Measurements from ENCODE around the gene PSMD3.

The PSMD3 gene

DNA sequence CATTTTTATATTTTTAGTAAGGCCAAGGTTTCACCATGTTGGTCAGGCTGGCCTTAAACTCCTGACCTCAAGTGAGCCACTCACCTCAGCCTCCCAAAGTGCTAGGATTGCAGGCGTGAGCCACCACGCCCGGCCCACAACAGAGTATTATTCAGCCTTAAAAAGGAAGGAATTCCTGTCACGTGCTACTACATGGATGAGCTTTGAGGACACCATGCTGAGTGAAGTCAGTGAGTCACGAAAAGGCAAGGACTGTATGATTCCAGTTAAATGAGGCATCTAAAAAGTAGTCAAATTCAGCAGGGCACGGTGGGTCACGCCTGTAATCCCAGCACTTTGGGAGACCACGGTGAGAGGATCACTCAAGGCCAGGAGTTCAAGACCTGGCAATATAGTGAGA, 44.3 kb downstream of the PSMD3 start:
- no peak for DNase-seq

DNA sequence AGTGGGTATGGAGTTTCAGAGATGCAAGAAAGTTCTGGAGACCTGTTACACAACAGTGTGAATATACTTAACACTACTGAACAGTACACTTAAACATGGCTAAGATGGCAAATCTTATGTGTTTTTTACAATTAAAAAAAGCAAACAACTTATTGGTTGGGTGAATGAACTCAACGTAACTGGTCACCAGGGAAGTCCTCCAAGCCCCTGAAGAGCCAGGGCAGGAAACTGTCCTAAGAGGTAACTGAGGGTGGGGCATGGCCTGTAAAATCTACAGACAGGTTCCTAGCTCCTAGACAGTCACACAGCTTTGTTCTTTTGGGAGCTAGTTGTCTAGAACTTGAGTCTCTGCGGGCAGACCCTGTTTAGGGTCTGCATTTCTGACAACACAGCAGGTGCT, 45.0 kb downstream of the PSMD3 start:
- DNase-seq: no peak

DNA sequence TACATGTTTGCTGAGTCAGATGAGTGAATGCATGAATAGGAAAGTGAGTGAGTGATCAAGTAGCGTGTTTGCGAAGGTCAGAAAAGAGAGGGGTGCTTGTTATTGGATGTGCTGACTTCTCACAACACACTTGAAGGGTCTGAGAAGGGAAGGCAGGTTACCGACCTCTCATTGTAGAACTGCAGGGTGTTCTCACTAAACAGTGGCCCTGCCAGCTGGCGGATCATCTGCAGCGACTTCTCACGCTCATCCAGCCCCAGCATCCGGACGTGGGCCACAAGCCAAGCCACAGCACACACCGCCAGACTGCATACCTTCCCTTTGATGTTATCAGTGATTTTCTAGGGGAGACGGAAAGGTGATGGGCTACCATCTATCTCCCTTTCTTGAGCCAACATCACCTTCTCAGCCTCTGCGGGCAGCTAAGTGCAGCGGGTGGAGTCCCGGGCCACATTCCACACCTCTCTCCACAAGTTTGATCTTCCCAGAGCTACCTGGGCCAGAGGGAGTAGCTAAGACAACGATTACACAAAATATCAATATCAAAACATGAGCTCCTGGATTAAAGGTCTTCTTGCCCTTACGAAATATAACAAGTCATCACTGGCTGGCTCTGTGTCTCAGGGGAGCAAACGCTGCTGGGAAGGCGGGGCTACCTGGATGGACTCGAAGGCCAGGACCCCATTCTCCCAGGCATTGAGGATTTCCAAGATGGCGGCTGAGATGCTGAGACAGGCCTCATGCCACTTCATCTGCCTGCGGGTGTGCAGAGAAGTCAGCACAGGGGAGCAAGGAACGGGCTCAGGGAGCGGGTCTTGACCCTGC, 45.6 kb downstream of the PSMD3 start:
- no peak for DNase-seq

DNA sequence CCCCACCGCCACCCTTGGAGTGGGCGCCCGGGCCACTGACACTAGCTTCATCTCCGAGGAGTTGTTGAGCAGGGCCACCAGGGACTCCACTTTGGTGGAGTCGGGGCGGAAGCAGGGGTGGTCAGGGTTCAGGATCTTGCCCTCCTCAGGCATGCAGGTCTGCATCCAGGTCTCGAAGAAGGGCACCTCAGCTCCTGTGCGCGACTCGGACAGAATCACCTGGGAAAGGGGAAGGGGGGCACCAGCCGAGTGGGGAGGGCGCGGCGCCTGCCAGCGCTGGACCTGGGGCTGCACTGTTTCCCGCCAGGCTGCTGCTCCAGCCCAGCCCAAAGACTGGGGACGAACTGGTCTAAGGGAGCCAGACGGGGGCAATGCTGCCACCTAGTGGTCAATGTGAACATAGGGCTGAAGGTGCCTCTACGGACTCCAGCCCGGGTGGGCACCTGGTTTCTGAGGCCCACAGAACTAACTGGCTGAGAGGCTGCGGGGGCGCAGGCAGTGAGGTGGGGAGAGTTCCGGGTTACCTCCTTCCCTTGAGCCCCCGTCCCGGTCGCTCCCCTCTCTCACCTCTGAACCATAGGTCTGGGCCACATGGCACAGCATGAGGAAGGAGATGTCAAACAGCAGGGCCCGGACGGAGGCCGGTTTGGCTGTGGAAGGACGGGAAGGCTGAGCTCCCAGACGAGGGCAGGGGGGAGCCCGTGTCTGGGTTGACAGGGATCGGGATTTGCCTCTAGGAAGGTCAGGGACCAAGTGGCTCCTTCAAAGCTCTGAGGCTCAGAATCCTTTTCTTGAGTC, 46.4 kb downstream of the PSMD3 start:
- DNase-seq: peak; percentile 68

- no peak for DNase-seq
Observed at GRCh38 chr17:40027614-40028012, 47.0 kb downstream of the PSMD3 start.

- no peak for DNase-seq
Observed at GRCh38 chr17:40028595-40028994, 48.0 kb downstream of the PSMD3 start.

GRCh38 chr17:40031706-40032105, 51.1 kb downstream of the PSMD3 start:
- DNase-seq: no peak

DNA sequence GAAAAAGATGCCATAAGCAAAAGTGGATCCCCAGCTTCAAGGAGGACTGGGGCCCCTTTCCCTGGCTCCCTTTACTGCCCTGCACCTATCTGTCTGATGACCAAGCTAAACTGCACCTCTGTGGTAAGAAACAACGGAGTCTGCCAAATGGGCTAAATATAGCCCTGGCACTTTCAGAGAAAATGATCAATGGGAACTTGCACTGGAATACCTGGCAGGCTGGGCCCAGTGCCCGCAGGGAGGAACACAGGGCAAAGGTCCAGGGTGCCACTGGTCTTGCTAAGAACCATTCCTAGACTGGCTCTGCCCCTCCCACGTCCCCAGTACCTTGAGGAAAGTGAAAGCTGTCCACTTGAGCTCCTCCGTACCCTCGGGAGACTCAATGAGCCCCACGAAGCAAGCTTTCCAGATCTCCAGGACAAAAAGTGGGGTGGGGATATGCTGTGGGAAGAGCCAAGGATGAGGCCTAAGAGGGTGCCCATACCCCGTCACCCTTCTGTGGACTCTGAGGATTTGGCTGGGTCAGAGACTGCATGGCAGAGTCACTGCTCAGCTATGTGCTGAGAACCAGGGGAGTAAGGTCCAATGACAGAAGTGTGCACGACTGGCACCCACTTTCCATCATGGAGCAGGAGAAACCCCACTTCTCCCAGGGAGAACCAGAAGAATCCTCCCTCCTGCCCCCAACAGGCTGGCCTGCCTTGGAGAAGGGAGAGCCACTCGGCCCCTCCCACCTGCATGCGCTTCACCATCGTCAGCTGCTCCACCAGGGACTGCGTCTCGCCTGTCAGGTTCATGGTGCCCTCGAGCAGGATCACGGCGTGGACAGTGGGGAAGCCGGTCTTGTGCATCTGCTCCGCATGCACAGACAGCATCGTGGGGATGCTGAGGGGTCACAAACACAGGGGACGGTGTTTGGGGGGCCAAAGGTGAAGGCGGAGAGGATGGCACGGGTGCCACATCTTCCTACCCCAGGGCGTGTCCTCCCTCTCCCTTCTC, 52.0 kb downstream of the PSMD3 start:
- DNase-seq: no peak

DNA sequence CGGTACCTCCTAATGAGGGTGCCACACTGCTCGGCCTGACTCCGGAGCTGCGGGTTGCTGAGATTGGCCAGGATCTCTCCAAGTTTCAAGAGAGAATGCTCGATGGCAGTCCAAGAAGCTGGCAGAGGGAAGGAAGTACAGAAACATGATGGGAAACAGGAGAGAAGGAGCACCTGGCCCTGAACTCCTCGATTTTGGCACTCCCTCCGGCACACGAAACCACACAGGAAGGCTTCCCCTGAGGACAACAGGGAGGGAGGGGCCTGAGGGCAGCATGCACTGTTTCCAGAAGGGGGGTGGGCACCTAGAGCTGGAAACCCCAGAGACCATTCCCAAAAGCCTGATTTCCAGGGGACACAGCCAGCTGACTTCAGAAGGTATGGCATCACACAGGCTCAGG, 52.7 kb downstream of the PSMD3 start:
- DNase-seq: no peak

DNA sequence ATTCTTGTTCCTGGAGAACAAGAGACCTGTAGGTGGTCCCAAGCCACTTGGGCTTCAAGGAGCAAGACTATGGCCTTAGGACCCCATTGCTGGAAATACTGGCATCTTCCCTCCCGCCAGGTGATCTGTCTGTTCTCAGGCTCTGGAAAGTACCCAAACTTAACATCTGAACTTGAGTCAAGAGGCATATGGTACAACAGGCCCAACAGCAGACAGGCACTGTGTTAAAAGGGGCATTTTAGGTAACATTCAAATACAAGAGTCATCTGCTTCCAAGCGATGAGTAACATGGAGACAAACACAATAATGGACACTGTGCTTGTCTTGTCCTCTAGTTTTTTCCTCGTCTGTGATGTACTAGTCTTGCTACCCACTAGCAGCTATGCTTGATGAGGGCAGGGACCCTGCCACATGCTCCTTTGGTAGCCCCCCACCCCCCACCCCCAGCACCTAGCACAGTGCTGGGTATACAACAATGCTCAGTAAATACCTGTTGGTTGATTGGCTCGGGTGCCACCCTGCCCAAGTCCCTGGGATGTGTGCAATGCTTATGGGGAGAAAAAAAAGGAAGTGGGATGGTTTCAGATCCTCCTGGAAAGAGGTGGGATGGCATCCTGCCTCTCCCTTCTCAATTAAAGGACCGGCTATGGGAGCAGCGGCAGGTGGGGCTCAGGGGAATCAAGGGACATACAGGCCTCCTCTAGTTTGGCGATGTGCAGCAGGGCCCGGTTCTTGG, 54.0 kb downstream of the PSMD3 start:
- DNase-seq: no peak

- no peak for DNase-seq
Observed at GRCh38 chr17:40035162-40035559, 54.6 kb downstream of the PSMD3 start.

GRCh38 chr17:40038882-40039513, 58.4 kb downstream of the PSMD3 start:
- DNase-seq: no peak

- DNase-seq: no peak
Observed at GRCh38 chr17:40041196-40041595, 60.6 kb downstream of the PSMD3 start.

Data from stimulated activated CD4-positive, alpha-beta T cell treated with anti-CD3 and anti-CD28 coated beads, Interleukin-12 subunit alpha, Interleukin-12 subunit beta, amount 100 ng/mL, for 4 hours (primary cell).